SK-N-SH (cell line): Measurements from ENCODE around the gene THADA. TPM values are rescaled to one million over a fixed set of nuclear protein-coding genes. Genes with fewer than 3 reads are reported as not detected.

Experiments used
- CTCF ChIA-PET: fragments of 300-600, 350-600 bp; formaldehyde crosslinking; extraction: SDS; loops from one replicate; lab custom pipeline; 2021; lab: Yijun Ruan, JAX
- POLR2A ChIA-PET: fragments of 350-600 bp; sonication (Branson Sonifier 250); formaldehyde crosslinking; extraction: SDS; loops from one replicate; lab custom pipeline; 2020; ENCODE audit warnings: antibody characterized with exemption, inconsistent platforms; lab: Yijun Ruan, JAX
- DNase-seq: peaks from one replicate; pipeline ENCODE4 v3.0.0; 2012
- H2AFZ ChIP-seq: fragments of 200-600 bp; sonication (generic); 2 replicates; pipeline ENCODE4 v1.8.1; 2016; ENCODE audit warnings: antibody characterized with exemption, mild to moderate bottlenecking, low read depth
- H3F3A ChIP-seq: fragments of 200-600 bp; sonication (generic); replicated peaks from 2 replicates; pipeline ENCODE3; 2016; ENCODE audit warnings: antibody characterized with exemption, mild to moderate bottlenecking; ENCODE audit not compliant: insufficient read depth
- H3K27ac ChIP-seq, 2 experiments: fragments of 200-500 bp in 1 of 2; fragments of 200-600 bp in 1 of 2; sonication (Bioruptor generic) in 1 of 2; sonication (generic), shearing (Covaris generic) in 1 of 2; 2 replicates each; pipeline versions ENCODE4 v1.5.1 to v1.6.1; 2014 to 2016; ENCODE audit warnings: low read depth in 2 of 2, inconsistent platforms in 1 of 2, low read length in 1 of 2, mild to moderate bottlenecking in 1 of 2, mixed read lengths in 1 of 2
- H3K27me3 ChIP-seq: fragments of 200-600 bp; sonication (generic), shearing (Covaris generic); 2 replicates; pipeline ENCODE4 v1.6.1; 2016; ENCODE audit warnings: mixed run types; ENCODE audit not compliant: insufficient read depth
- H3K36me3 ChIP-seq, 2 experiments: fragments of 200-500 bp in 1 of 2; fragments of 200-600 bp in 1 of 2; sonication (Bioruptor generic) in 1 of 2; sonication (generic) in 1 of 2; replicated peaks in 1 of 2; 2 replicates each; pipeline versions ENCODE3 to v1.5.1; 2014 to 2016; ENCODE audit warnings: low read length in 1 of 2, mild to moderate bottlenecking in 1 of 2; ENCODE audit not compliant: insufficient read depth in 2 of 2, control insufficient read depth in 1 of 2
- H3K4me1 ChIP-seq, 2 experiments: fragments of 200-500 bp in 1 of 2; fragments of 200-600 bp in 1 of 2; sonication (Bioruptor generic) in 1 of 2; sonication (generic), shearing (Covaris generic) in 1 of 2; 2 replicates each; pipeline versions ENCODE4 v1.5.1 to v1.6.1; 2014 to 2016; ENCODE audit warnings: low read depth in 1 of 2, low read length in 1 of 2, mixed run types in 1 of 2; ENCODE audit not compliant: insufficient read depth in 2 of 2, control insufficient read depth in 1 of 2
- H3K4me2 ChIP-seq: fragments of 200-600 bp; sonication (generic), shearing (Covaris generic); 2 replicates; pipeline ENCODE4 v1.6.1; 2017; ENCODE audit warnings: mixed run types
- H3K4me3 ChIP-seq, 2 experiments: fragments of 200-500 bp in 1 of 2; fragments of 200-600 bp in 1 of 2; sonication (Bioruptor generic) in 1 of 2; sonication (generic), shearing (Covaris generic) in 1 of 2; 2 replicates each; pipeline versions ENCODE4 v1.5.1 to v1.8.1; 2014 to 2016; ENCODE audit warnings: low read depth in 2 of 2, inconsistent platforms in 1 of 2, low read length in 1 of 2, mild to moderate bottlenecking in 1 of 2, mixed read lengths in 1 of 2, moderate library complexity in 1 of 2
- H3K79me2 ChIP-seq: fragments of 200-600 bp; sonication (generic); 2 replicates; pipeline ENCODE4 v1.8.1; 2017; ENCODE audit warnings: mild to moderate bottlenecking; ENCODE audit not compliant: insufficient read depth
- H3K9ac ChIP-seq: fragments of 200-600 bp; sonication (generic); 2 replicates; pipeline ENCODE4 v1.6.1; 2017; ENCODE audit warnings: mixed run types
- H3K9me2 ChIP-seq: fragments of 200-600 bp; sonication (generic); 2 replicates; pipeline ENCODE4 v1.6.1; 2017; ENCODE audit warnings: mixed run types
- H3K9me3 ChIP-seq: fragments of 200-600 bp; sonication (generic); 2 replicates; pipeline ENCODE4 v1.6.1; 2017; ENCODE audit warnings: mixed run types, mild to moderate bottlenecking, moderate library complexity
- H4K20me1 ChIP-seq: fragments of 200-600 bp; sonication (generic); 2 replicates; pipeline ENCODE4 v1.6.1; 2017; ENCODE audit warnings: mild to moderate bottlenecking, mixed run types; ENCODE audit not compliant: insufficient read depth
- ELF1 ChIP-seq: IDR thresholded peaks from 2 replicates; pipeline ENCODE4 v1.4.0; 2012
- EP300 ChIP-seq, 2 experiments: IDR thresholded peaks; 2 replicates each; pipeline versions ENCODE4 v1.4.0 to v1.6.1; 2012; ENCODE audit warnings: borderline replicate concordance in 1 of 2, low read depth in 1 of 2, low read length in 1 of 2
- EZH2phosphoT487 ChIP-seq: fragments of 200-600 bp; sonication (generic); IDR thresholded peaks from 2 replicates; pipeline ENCODE4 v1.6.1; 2017; ENCODE audit warnings: low read depth, mixed run types, mild to moderate bottlenecking, antibody characterized with exemption, moderate library complexity, borderline replicate concordance
- FOSL2 ChIP-seq: IDR thresholded peaks from 2 replicates; pipeline ENCODE4 v1.4.0; 2012; ENCODE audit warnings: low read depth, mild to moderate bottlenecking, moderate library complexity, borderline replicate concordance
- MXI1 ChIP-seq: IDR thresholded peaks from 2 replicates; pipeline ENCODE4 v1.6.1; 2012; ENCODE audit warnings: mild to moderate bottlenecking, low read depth, low read length, improper control_type of control experiment
- POLR2AphosphoS5 ChIP-seq: IDR thresholded peaks from 2 replicates; pipeline ENCODE4 v1.6.1; 2012; ENCODE audit warnings: low read depth, low read length
- RCOR1 ChIP-seq: fragments of 150-350 bp; IDR thresholded peaks from 2 replicates; pipeline ENCODE4 v1.6.1; 2017; ENCODE audit warnings: antibody characterized with exemption, low read length
- RFX5 ChIP-seq: IDR thresholded peaks from 2 replicates; pipeline ENCODE4 v1.6.1; 2012; ENCODE audit warnings: mild to moderate bottlenecking, improper control_type of control experiment, low read length
- SIN3A ChIP-seq: IDR thresholded peaks from 2 replicates; pipeline ENCODE4 v1.6.1; 2012; ENCODE audit warnings: low read depth, mild to moderate bottlenecking, low read length, moderate library complexity, borderline replicate concordance
- YY1 ChIP-seq: IDR thresholded peaks from 2 replicates; pipeline ENCODE4 v1.4.0; 2012; ENCODE audit warnings: low read depth, mild to moderate bottlenecking
- WGBS: methylation state at CpG from one replicate; pipeline ENCODE4 v1.1.6; 2017; ENCODE audit warnings: low lambda C conversion rate; 5-methylcytosine and 5-hydroxymethylcytosine counted together
- polyA plus RNA-seq, 3 experiments: library from polyadenylated mRNA; depleted of rRNA; stranded (reverse); fragments of >200 nt; gene quantifications; 2 replicates each; pipeline ENCODE4 v1.2.3, GENCODE V29; 2012
- TF ChIP-seq, protein P1 (sequence below): fragments of 200-600 bp; sonication (generic); IDR thresholded peaks from 2 replicates; pipeline ENCODE4 v1.6.1; 2017; ENCODE audit warnings: antibody characterized with exemption, mild to moderate bottlenecking, moderate library complexity
- TF ChIP-seq, protein P2 (sequence below): IDR thresholded peaks from 2 replicates; pipeline ENCODE4 v1.4.0; 2012; ENCODE audit warnings: low read depth, borderline replicate concordance
- TF ChIP-seq, protein P3 (sequence below): fragments of 150-350 bp; IDR thresholded peaks from 2 replicates; pipeline ENCODE4 v1.6.1; 2017; ENCODE audit warnings: antibody characterized with exemption, low read length, low read depth, borderline replicate concordance

THADA gene
- polyA plus RNA-seq, 1 of the 3 experiments (the other 2 are of a cell fraction): 25.6 TPM

DNA sequence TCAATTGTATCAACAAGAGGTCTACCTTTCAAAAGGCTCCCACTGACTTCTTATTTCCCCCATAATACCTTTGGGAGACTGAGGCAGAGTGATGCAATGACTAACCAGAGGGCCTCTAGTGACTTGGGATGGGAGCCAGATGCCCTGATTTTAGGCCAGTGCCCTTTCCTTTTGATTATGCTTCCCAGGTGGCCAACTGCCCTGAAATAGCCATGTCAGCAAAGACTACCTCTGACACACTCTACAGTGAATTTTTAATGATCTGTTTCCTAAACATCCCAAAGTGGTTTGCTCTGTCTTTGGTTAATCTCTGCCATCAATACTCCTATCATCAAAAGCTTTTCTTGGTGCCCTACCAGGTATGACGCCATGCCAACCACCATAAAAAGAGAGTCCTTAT, 303.5 kb downstream of the THADA start (continued):
- TF ChIP-seq POLR2AphosphoS5 (no peak), EP300 (IDR thresholded peaks at IDR 0.05; ENCODE audit: borderline replicate concordance in 1 of 2, low read depth in 1 of 2, low read length in 1 of 2) (no peak), SIN3A (no peak)

DNA sequence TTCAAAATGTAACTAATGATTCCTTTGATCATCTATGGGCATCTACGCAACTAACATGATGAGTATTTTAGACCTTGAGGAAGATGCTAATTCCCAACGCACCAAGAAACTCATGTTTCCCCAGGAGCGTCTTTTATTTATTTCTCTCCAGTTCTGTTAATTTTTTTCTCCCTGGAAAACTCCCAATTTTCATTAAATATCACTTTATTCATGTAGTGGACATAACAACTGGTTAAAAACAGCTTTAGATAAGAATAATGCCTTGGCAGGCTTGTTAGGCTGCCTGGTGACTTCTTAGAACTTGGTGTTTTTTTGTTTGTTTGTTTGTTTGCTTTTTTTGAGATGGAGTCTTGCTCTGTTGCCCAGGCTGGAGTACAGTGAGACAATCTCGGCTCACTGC, 306.5 kb downstream of the THADA start:
- no peaks in the 10 kb centered on the region for H3K9me2 ChIP-seq
- H3K36me3 ChIP-seq: peaks cover 13 to 36% of the 10 kb centered on the region in 2 experiments
- no peak overlapping the region for H3K9ac ChIP-seq
- no peaks in the 10 kb centered on the region for H3K9me3 ChIP-seq
- TF ChIP-seq MXI1 (no peak), ELF1 (no peak), YY1 (no peak), EZH2phosphoT487 (no peak), RFX5 (no peak), RCOR1 (no peak), FOSL2 (no peak)
- TF ChIP-seq, protein P1, sequence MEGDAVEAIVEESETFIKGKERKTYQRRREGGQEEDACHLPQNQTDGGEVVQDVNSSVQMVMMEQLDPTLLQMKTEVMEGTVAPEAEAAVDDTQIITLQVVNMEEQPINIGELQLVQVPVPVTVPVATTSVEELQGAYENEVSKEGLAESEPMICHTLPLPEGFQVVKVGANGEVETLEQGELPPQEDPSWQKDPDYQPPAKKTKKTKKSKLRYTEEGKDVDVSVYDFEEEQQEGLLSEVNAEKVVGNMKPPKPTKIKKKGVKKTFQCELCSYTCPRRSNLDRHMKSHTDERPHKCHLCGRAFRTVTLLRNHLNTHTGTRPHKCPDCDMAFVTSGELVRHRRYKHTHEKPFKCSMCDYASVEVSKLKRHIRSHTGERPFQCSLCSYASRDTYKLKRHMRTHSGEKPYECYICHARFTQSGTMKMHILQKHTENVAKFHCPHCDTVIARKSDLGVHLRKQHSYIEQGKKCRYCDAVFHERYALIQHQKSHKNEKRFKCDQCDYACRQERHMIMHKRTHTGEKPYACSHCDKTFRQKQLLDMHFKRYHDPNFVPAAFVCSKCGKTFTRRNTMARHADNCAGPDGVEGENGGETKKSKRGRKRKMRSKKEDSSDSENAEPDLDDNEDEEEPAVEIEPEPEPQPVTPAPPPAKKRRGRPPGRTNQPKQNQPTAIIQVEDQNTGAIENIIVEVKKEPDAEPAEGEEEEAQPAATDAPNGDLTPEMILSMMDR: no peak
- TF ChIP-seq, protein P2, sequence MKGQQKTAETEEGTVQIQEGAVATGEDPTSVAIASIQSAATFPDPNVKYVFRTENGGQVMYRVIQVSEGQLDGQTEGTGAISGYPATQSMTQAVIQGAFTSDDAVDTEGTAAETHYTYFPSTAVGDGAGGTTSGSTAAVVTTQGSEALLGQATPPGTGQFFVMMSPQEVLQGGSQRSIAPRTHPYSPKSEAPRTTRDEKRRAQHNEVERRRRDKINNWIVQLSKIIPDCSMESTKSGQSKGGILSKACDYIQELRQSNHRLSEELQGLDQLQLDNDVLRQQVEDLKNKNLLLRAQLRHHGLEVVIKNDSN: no peak
- TF ChIP-seq, protein P3, sequence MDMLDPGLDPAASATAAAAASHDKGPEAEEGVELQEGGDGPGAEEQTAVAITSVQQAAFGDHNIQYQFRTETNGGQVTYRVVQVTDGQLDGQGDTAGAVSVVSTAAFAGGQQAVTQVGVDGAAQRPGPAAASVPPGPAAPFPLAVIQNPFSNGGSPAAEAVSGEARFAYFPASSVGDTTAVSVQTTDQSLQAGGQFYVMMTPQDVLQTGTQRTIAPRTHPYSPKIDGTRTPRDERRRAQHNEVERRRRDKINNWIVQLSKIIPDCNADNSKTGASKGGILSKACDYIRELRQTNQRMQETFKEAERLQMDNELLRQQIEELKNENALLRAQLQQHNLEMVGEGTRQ: no peak
- H4K20me1 ChIP-seq: no peaks in the 10 kb centered on the region
- no peak overlapping the region for H3K4me2 ChIP-seq
- H3K27ac ChIP-seq: no peak overlapping the region
- CTCF ChIA-PET: no interaction called here
- H2AFZ ChIP-seq: no peak overlapping the region
- DNase-seq: no peak
- H3K79me2 ChIP-seq: no peaks in the 10 kb centered on the region
- 99% methylated on average over 4 of the region's 4 CpGs for WGBS
- peaks cover 4% of the 10 kb centered on the region for H3F3A ChIP-seq
- H3K4me3 ChIP-seq: no peak overlapping the region
- H3K27me3 ChIP-seq: no peaks in the 10 kb centered on the region
- H3K4me1 ChIP-seq: peaks cover 3 to 4% of the 10 kb centered on the region in 2 experiments; a peak in 1 of 4 replicates
- POLR2A ChIA-PET: no interaction called here
